MCF 10A (cell line): ENCODE measurements around the gene ZCWPW1. TPM values are rescaled to one million over a fixed set of nuclear protein-coding genes. Genes with fewer than 3 reads are reported as not detected.

ENCODE experiments used
- BruUV-seq: library from RNA; stranded (reverse); fragments of 400-500 nt; replicated peaks from 2 replicates; lab custom pipeline; 2021; lab: Mats Ljungman, UMichigan
- CTCF ChIA-PET: fragments of 300-600 bp; sonication (Branson Sonifier 250); formaldehyde crosslinking; extraction: SDS; loops from one replicate; lab custom pipeline; 2021; ENCODE audit warnings: antibody characterized with exemption, inconsistent platforms; lab: Yijun Ruan, JAX
- POLR2A ChIA-PET: fragments of 300-600, 350-650 bp; sonication (Branson Sonifier 250); formaldehyde crosslinking; extraction: SDS; loops from one replicate; lab custom pipeline; 2020; ENCODE audit warnings: antibody characterized with exemption, inconsistent platforms; lab: Yijun Ruan, JAX
- DNase-seq: peaks from one replicate; pipeline ENCODE4 v3.0.0-alpha.2; 2018; ENCODE audit not compliant: unreplicated experiment
- H3K27ac Mint-ChIP-seq: one replicate; pipeline ENCODE4 v1.8.0; 2022; ENCODE audit warnings: mild to moderate bottlenecking, low read depth, mixed read lengths; ENCODE audit not compliant: unreplicated experiment
- H3K27me3 Mint-ChIP-seq: one replicate; pipeline ENCODE4 v1.8.0; 2022; ENCODE audit warnings: mixed read lengths; ENCODE audit not compliant: insufficient read depth, unreplicated experiment
- H3K36me3 Mint-ChIP-seq: one replicate; pipeline ENCODE4 v1.8.0; 2022; ENCODE audit warnings: mild to moderate bottlenecking, moderate library complexity, mixed read lengths; ENCODE audit not compliant: insufficient read depth, unreplicated experiment
- H3K4me1 Mint-ChIP-seq: one replicate; pipeline ENCODE4 v1.8.0; 2022; ENCODE audit warnings: mixed read lengths; ENCODE audit not compliant: insufficient read depth, unreplicated experiment
- H3K4me3 Mint-ChIP-seq: one replicate; pipeline ENCODE4 v1.8.0; 2022; ENCODE audit warnings: mild to moderate bottlenecking, moderate library complexity, mixed read lengths; ENCODE audit not compliant: unreplicated experiment
- H3K9me3 Mint-ChIP-seq: one replicate; pipeline ENCODE4 v1.8.0; 2022; ENCODE audit warnings: mixed read lengths; ENCODE audit not compliant: unreplicated experiment
- intact Hi-C: fragments of 100-400 bp; cut with micrococcal nuclease; formaldehyde crosslinking; loops from 2 replicates; pipeline ENCODE4 v1.14.1; 2022
- total RNA-seq: library from RNA; stranded (reverse); gene quantifications from 2 replicates; pipeline ENCODE4 v1.2.3, GENCODE V29; 2022
- TF ChIP-seq, protein P1 (sequence below): fragments of 200-600 bp; IDR thresholded peaks from one replicate; pipeline ENCODE4 v1.8.0; 2022; ENCODE audit warnings: antibody characterized with exemption, mild to moderate bottlenecking; ENCODE audit not compliant: unreplicated experiment

The ZCWPW1 gene
- total RNA-seq, 1 experiment from 2014 or later: 6.5 TPM

DNA sequence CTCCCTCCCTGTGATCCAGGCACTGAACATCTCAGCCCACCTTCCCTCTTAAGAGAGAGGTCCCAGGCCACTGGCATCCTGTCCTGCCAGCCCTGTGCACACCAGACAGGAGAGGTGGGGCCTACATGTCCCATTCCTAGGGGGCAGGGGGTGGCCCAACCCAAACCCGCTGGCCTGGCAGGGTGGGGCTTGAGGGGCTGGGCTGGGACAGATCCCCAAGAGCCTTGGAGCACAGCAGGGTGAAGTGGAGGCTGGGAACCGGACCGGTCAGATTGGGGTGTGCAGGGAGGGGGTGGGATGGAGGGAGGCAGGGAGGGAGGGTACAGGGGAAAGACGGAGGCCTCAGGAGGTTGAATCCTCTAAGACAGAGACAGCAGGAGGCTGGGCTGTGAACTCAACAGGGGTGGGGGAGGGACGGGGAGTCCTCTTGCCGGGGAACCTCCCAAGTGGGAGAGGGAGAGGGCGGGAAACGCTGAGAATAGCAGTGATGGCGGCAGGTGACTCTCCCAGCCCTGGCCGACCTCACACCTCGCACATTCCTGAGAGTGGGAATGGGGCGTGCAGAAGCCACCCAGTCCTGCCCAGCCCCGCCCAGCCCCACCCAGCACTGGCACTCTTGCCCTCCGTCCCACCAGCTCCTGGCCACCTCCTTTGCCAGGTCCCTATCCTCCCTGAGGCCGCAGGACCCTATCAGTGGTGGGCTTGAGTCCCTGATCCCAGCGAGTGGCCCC is 43.8 kb upstream of the ZCWPW1 start:
- Mint-ChIP-seq H3K4me1 (peaks cover 12% of the 10 kb centered on the region), H3K27me3 (no peaks in the 10 kb centered on the region), H3K4me3 (no peak overlapping the region), H3K9me3 (no peaks in the 10 kb centered on the region), H3K27ac (no peak overlapping the region), H3K36me3 (peaks cover 17% of the 10 kb centered on the region)
- TF ChIP-seq, protein P1, sequence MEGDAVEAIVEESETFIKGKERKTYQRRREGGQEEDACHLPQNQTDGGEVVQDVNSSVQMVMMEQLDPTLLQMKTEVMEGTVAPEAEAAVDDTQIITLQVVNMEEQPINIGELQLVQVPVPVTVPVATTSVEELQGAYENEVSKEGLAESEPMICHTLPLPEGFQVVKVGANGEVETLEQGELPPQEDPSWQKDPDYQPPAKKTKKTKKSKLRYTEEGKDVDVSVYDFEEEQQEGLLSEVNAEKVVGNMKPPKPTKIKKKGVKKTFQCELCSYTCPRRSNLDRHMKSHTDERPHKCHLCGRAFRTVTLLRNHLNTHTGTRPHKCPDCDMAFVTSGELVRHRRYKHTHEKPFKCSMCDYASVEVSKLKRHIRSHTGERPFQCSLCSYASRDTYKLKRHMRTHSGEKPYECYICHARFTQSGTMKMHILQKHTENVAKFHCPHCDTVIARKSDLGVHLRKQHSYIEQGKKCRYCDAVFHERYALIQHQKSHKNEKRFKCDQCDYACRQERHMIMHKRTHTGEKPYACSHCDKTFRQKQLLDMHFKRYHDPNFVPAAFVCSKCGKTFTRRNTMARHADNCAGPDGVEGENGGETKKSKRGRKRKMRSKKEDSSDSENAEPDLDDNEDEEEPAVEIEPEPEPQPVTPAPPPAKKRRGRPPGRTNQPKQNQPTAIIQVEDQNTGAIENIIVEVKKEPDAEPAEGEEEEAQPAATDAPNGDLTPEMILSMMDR: no peak
- BruUV-seq: no TSS peak
- no peak for DNase-seq
- ChIA-PET POLR2A (interaction anchor here (0.6 kb wide), 1 partner anchor 82 kb away, joined by 3 read pairs; no protein-coding TSS in a partner anchor), CTCF (interaction anchor here (0.6 to 3.0 kb wide), 2 partner anchors 84 to 88 kb away, joined by 3 to 12 read pairs; no protein-coding TSS in a partner anchor)
- intact Hi-C loops: no loop called here

DNA sequence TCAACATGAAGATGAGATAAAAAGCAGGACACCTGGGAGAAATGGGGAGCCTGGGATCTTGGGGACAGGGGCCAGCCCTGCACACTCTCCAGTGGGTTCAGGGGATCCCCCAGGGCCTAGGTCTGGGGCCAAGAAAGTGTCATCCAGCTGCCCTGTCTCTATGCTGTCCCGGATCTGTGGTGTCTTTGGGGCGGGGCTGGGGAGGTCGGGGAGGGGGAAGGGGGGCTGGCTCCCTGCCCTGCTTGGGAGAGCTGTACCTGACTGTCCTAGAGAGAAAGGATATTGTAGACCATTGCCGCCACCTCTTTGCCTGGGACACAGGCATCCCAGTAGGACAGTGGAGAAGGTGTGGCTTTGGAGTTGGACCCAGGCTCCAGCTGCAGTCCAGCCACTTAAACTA is 42.5 kb upstream of the ZCWPW1 start:
- POLR2A ChIA-PET: interaction anchor here (0.9 kb wide), 1 partner anchor 89 kb away, joined by 3 read pairs; no protein-coding TSS in a partner anchor
- H3K4me3 Mint-ChIP-seq: no peak overlapping the region
- intact Hi-C loops: no loop called here
- TF ChIP-seq, protein P1: no peak
- CTCF ChIA-PET: interaction anchor here (0.5 to 2.5 kb wide), 3 partner anchors 10 to 18 kb away, joined by 3 to 12 read pairs (median 10); partner anchors contain the start of gene NYAP1
- H3K27me3 Mint-ChIP-seq: no peaks in the 10 kb centered on the region
- DNase-seq: no peak
- no peak overlapping the region for H3K27ac Mint-ChIP-seq
- BruUV-seq: no TSS peak
- H3K36me3 Mint-ChIP-seq: peaks cover 17% of the 10 kb centered on the region
- peaks cover 5% of the 10 kb centered on the region for H3K4me1 Mint-ChIP-seq
- no peaks in the 10 kb centered on the region for H3K9me3 Mint-ChIP-seq

DNA sequence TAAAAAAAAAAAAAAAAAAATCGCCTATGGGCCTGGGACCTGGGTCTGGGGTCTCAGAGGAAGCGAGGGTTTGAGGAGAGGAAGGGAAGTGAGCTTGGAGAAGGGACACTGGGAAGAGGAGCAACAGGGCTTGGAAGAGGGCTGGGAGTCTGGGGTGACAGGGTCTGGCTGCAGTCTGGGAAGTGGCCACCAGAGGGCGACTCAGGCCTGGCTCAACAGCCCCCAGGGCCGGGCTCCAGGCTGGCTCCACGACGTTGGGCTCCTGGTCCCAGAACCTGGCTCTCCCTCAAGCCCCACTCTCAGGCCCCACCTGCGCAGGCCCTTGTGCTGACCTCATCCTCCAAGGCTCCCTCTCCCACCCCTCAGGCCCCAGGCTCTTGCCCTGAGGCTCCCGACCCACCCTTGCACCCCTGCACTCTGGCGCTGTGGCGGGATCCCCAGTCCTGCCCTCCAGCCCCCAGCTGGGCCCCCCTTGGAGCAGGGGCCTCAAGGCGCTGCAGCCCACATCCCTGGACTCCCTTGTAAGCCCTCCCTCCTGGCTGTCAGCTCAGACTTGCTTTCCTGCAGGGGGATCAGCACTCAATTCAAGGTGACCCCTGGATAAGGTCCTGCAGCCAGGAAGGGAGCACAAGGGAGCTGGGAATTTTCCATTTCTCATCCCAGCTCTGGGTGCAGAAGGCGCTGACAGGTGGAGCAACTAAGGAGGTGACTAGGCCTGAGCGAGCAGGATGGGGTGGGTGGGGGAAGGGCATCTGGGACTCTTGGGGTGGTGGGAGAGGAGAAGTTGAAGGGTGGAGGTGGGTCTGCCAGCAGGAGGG is 40.9 kb upstream of the ZCWPW1 start:
- H3K4me3 Mint-ChIP-seq: no peak overlapping the region
- intact Hi-C loops: loop anchor here (1.0 to 5.0 kb wide), 2 partner anchors 90 to 223 kb away; partner anchors contain the start of gene GIGYF1
- ChIA-PET POLR2A (interaction anchor here (0.6 to 1.1 kb wide), 4 partner anchors 10 to 139 kb away, joined by 3 read pairs; partner anchors contain the start of gene TSC22D4), CTCF (interaction anchor here (0.6 to 4.2 kb wide), 39 partner anchors 8 to 1014 kb away, joined by 3 to 95 read pairs (median 4); partner anchors contain the start of genes FBXO24, NYAP1, POP7 and SRRT)
- no TSS peak for BruUV-seq
- peaks cover 16% of the 10 kb centered on the region for H3K36me3 Mint-ChIP-seq
- no peak overlapping the region for H3K27ac Mint-ChIP-seq
- TF ChIP-seq, protein P1: peak; percentile 94
- no peaks in the 10 kb centered on the region for H3K9me3 Mint-ChIP-seq
- DNase-seq: peak; percentile 64
- peaks cover 5% of the 10 kb centered on the region for H3K4me1 Mint-ChIP-seq
- no peaks in the 10 kb centered on the region for H3K27me3 Mint-ChIP-seq
